Keratinocyte (primary cell): ENCODE results near the gene CNGA4. TPM values are rescaled to one million over a fixed set of nuclear protein-coding genes. Genes with fewer than 3 reads are reported as not detected.

ENCODE experiments used
- DNase-seq: peaks from one replicate; pipeline ENCODE4 v3.0.0-alpha.2; 2011; ENCODE audit warnings: low read depth, missing footprints, low spot score
- FAIRE-seq: peaks from 2 replicates; lab custom pipeline; 2011; peaks lifted over from hg19 to GRCh38; lab: Jason Lieb, UNC
- H2AFZ ChIP-seq: 2 replicates; pipeline ENCODE4 v1.6.0; 2012; ENCODE audit warnings: low read length, control low read depth, inconsistent platforms; ENCODE audit not compliant: control insufficient read depth
- H3K27ac ChIP-seq: 2 replicates; pipeline ENCODE4 v1.5.1; 2011; ENCODE audit warnings: low read length; ENCODE audit not compliant: control insufficient read depth, insufficient read depth
- H3K27me3 ChIP-seq: 3 replicates; pipeline ENCODE4 v1.6.0; 2011; ENCODE audit warnings: low read length; ENCODE audit not compliant: control insufficient read depth, insufficient read depth; ENCODE audit errors: extremely low read depth
- H3K36me3 ChIP-seq, 2 experiments: 2 replicates in 1 of 2; 3 replicates in 1 of 2; pipeline ENCODE4 v1.5.1; 2011; ENCODE audit warnings: low read length in 2 of 2, mild to moderate bottlenecking in 1 of 2; ENCODE audit not compliant: control insufficient read depth in 2 of 2, insufficient read depth in 2 of 2; ENCODE audit errors: extremely low read depth in 1 of 2
- H3K4me1 ChIP-seq: 3 replicates; pipeline ENCODE4 v1.5.1; 2011; ENCODE audit warnings: low read length; ENCODE audit not compliant: control insufficient read depth, insufficient read depth; ENCODE audit errors: extremely low read depth
- H3K4me2 ChIP-seq: 3 replicates; pipeline ENCODE4 v1.6.0; 2011; ENCODE audit warnings: low read depth, low read length; ENCODE audit not compliant: control insufficient read depth, insufficient read depth; ENCODE audit errors: extremely low read depth
- H3K4me3 ChIP-seq, 3 experiments: fragments of 200-600 bp in 1 of 3; sonication (generic) in 1 of 3; 2 replicates in 2 of 3; 3 replicates in 1 of 3; pipeline ENCODE4 v1.5.1; 2011 to 2016; ENCODE audit warnings: low read length in 3 of 3, mild to moderate bottlenecking in 3 of 3, control low read depth in 2 of 3, inconsistent platforms in 1 of 3, low read depth in 1 of 3, mixed read lengths in 1 of 3, mixed run types in 1 of 3, moderate library complexity in 1 of 3; ENCODE audit not compliant: control insufficient read depth in 2 of 3, insufficient read depth in 2 of 3; ENCODE audit errors: extremely low read depth in 1 of 3
- H3K79me2 ChIP-seq: 2 replicates; pipeline ENCODE4 v1.6.0; 2012; ENCODE audit warnings: low read length; ENCODE audit not compliant: control insufficient read depth, insufficient read depth
- H3K9ac ChIP-seq: 3 replicates; pipeline ENCODE4 v1.6.0; 2011; ENCODE audit warnings: low read length; ENCODE audit not compliant: control insufficient read depth, insufficient read depth; ENCODE audit errors: extremely low read depth
- H3K9me1 ChIP-seq: 3 replicates; pipeline ENCODE4 v1.6.0; 2011; ENCODE audit warnings: low read length; ENCODE audit not compliant: control insufficient read depth, insufficient read depth; ENCODE audit errors: extremely low read depth
- H3K9me3 ChIP-seq: 2 replicates; pipeline ENCODE4 v1.5.1; 2012; ENCODE audit warnings: low read depth, low read length; ENCODE audit not compliant: control insufficient read depth
- H4K20me1 ChIP-seq: 3 replicates; pipeline ENCODE4 v1.6.0; 2011; ENCODE audit warnings: low read length; ENCODE audit not compliant: control insufficient read depth, insufficient read depth; ENCODE audit errors: extremely low read depth
- EZH2 ChIP-seq: IDR thresholded peaks from one replicate; pipeline ENCODE4 v1.6.1; 2012; ENCODE audit warnings: inconsistent platforms, mild to moderate bottlenecking, low read length, moderate library complexity
- dilution Hi-C: fragments of 300-500 bp; cut with MboI; formaldehyde crosslinking; loops from one replicate; pipeline ENCODE4 v1.7.0; 2020; ENCODE audit warnings: low sequenced_read_pairs; ENCODE audit not compliant: extremely low pct_ligation_motif_present
- polyA plus RNA-seq, 5 experiments: library from polyadenylated mRNA; depleted of rRNA in 3 of 5; stranded (reverse) in 3 of 5; stranded (forward) in 1 of 5; unstranded in 1 of 5; fragments of >200 nt; gene quantifications; 1 replicate in 1 of 5; 2 replicates in 3 of 5; 3 replicates in 1 of 5; pipeline versions ENCODE4 v1.2.1 to v1.2.3, GENCODE V29; 2011 to 2012; ENCODE audit warnings: missing spikeins in 2 of 5, low read depth in 1 of 5, low replicate concordance in 1 of 5
- TF ChIP-seq, protein P1 (sequence below), 3 experiments: IDR thresholded peaks in 1 of 3; conservative IDR thresholded peaks in 1 of 3; optimal IDR thresholded peaks in 1 of 3; 2 replicates in 2 of 3; 3 replicates in 1 of 3; pipeline versions ENCODE3 to v1.5.1; 2011; ENCODE audit warnings: low read length in 3 of 3, mild to moderate bottlenecking in 3 of 3, moderate library complexity in 2 of 3, control low read depth in 1 of 3, inconsistent platforms in 1 of 3; ENCODE audit not compliant: insufficient read depth in 2 of 3; ENCODE audit errors: extremely low read depth in 1 of 3

The CNGA4 gene
- polyA plus RNA-seq, 1 donor (not counting 4 experiments of a cell fraction or from before 2014, with no cell fraction given) = 0.09 TPM

DNA sequence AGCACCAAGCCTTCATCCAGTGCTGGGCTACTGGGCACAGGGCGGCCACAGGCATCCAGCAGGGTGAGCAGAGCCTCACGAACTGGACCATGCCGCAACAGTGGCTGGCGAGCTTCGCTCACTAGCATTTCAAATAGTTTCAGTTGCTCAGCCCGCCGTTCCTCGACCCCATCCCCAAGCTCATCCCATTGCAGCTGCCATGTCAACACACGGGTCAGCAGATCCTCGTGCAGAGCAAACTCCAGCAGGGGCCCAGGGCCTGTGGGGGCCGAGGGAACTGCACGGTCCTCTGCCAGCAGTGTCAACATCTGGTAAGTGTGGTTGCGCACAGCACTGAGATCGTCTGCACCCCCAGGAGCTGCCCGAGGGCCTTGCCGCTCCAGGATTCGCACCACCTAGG lies 15.0 kb upstream of the CNGA4 start:
- dilution Hi-C loops = no loop called here
- FAIRE-seq (no peak), DNase-seq (no peak)
- Histone ChIP-seq H3K4me2 (no peak overlapping the region), H3K9me3 (no peaks in the 10 kb centered on the region), H3K4me1 (peaks cover 20% of the 10 kb centered on the region), H3K9ac (no peak overlapping the region), H3K79me2 (peaks cover 22% of the 10 kb centered on the region), H3K36me3 (peaks cover 4 to 22% of the 10 kb centered on the region in 2 experiments), H3K27me3 (no peaks in the 10 kb centered on the region), H4K20me1 (no peaks in the 10 kb centered on the region), H3K9me1 (no peaks in the 10 kb centered on the region), H3K27ac (no peak overlapping the region), H2AFZ (no peak overlapping the region), H3K4me3 (no peak overlapping the region)
- TF ChIP-seq, protein P1, sequence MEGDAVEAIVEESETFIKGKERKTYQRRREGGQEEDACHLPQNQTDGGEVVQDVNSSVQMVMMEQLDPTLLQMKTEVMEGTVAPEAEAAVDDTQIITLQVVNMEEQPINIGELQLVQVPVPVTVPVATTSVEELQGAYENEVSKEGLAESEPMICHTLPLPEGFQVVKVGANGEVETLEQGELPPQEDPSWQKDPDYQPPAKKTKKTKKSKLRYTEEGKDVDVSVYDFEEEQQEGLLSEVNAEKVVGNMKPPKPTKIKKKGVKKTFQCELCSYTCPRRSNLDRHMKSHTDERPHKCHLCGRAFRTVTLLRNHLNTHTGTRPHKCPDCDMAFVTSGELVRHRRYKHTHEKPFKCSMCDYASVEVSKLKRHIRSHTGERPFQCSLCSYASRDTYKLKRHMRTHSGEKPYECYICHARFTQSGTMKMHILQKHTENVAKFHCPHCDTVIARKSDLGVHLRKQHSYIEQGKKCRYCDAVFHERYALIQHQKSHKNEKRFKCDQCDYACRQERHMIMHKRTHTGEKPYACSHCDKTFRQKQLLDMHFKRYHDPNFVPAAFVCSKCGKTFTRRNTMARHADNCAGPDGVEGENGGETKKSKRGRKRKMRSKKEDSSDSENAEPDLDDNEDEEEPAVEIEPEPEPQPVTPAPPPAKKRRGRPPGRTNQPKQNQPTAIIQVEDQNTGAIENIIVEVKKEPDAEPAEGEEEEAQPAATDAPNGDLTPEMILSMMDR (optimal IDR thresholded peaks at IDR 0.05 in 1 of 3, IDR thresholded peaks at IDR 0.05 in 1 of 3, conservative IDR thresholded peaks at IDR 0.05 in 1 of 3; ENCODE audit: extremely low read depth in 1 of 3, insufficient read depth in 2 of 3, low read length in 3 of 3) = no peak
- no peak for TF ChIP-seq EZH2

DNA sequence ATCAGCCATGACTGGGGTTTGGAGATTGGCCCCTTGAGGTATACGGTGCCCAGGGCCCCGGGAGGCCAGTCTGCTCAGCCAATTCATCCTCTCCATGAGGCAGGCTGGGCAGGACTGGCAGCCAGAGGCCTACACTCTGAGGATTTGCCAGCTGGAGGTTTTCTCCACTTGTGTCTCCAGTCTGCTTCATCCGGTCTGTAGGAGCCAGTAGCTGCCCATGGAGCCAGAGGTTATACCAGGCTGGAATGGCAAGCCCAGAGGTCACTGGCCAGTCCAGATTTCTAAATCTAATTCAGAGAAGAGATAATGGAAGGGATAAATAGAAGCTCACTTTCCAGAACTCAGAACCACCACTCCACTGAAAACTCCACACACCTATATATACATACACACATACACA lies 14.5 kb upstream of the CNGA4 start:
- DNase-seq (no peak), FAIRE-seq (no peak)
- TF ChIP-seq EZH2 = no peak
- TF ChIP-seq, protein P1 (optimal IDR thresholded peaks at IDR 0.05 in 1 of 3, IDR thresholded peaks at IDR 0.05 in 1 of 3, conservative IDR thresholded peaks at IDR 0.05 in 1 of 3; ENCODE audit: extremely low read depth in 1 of 3, insufficient read depth in 2 of 3, low read length in 3 of 3) = no peak
- Histone ChIP-seq H4K20me1 (no peaks in the 10 kb centered on the region), H3K27ac (no peak overlapping the region), H3K9ac (no peak overlapping the region), H3K9me1 (no peaks in the 10 kb centered on the region), H3K27me3 (no peaks in the 10 kb centered on the region), H3K4me3 (no peak overlapping the region), H3K79me2 (peaks cover 27% of the 10 kb centered on the region), H2AFZ (no peak overlapping the region), H3K4me1 (peaks cover 14% of the 10 kb centered on the region), H3K36me3 (peaks cover 4 to 22% of the 10 kb centered on the region in 2 experiments), H3K4me2 (no peak overlapping the region), H3K9me3 (no peaks in the 10 kb centered on the region)
- dilution Hi-C loops = no loop called here
